HepG2 (cell line): ENCODE data around the gene ZNF816. TPM values are rescaled to one million over a fixed set of nuclear protein-coding genes. Genes with fewer than 3 reads are reported as not detected.
A peak's percentile ranks its signal among the peaks of the same experiment; 100 is the strongest.

Source experiments
- HDAC2 ChIP-seq: sonication (generic); formaldehyde crosslinking; IDR thresholded peaks from 2 replicates; pipeline ENCODE4 v1.4.0; 2020; ENCODE audit warnings: missing genetic modification reagents
- HNF4G ChIP-seq, 2 experiments: sonication (generic) in 1 of 2; formaldehyde crosslinking in 1 of 2; IDR thresholded peaks; 2 replicates each; pipeline versions ENCODE4 v1.4.0 to v1.6.1; 2011 to 2020; ENCODE audit warnings: borderline replicate concordance in 2 of 2, low read depth in 2 of 2, mild to moderate bottlenecking in 2 of 2, low read length in 1 of 2, missing genetic modification reagents in 1 of 2, moderate library complexity in 1 of 2
- HOXA3 ChIP-seq: sonication (generic); formaldehyde crosslinking; IDR thresholded peaks from 2 replicates; pipeline ENCODE4 v1.5.0; 2020; ENCODE audit warnings: missing genetic modification reagents
- IKZF1 ChIP-seq: fragments of 450-650 bp; IDR thresholded peaks from 2 replicates; pipeline ENCODE4 v1.7.1; 2016
- MED1 ChIP-seq: sonication (generic); formaldehyde crosslinking; IDR thresholded peaks from 2 replicates; pipeline ENCODE4 v1.4.0; 2020; ENCODE audit warnings: missing genetic modification reagents
- MIXL1 ChIP-seq: IDR thresholded peaks from 2 replicates; pipeline ENCODE4 v1.6.1; 2016
- PHF20 ChIP-seq: sonication (generic); formaldehyde crosslinking; IDR thresholded peaks from 2 replicates; pipeline ENCODE4 v1.5.0; 2020; ENCODE audit warnings: mild to moderate bottlenecking, missing genetic modification reagents
- POLR2AphosphoS2 ChIP-seq: IDR thresholded peaks from 2 replicates; pipeline ENCODE4 v1.6.1; 2011; ENCODE audit warnings: low read depth, low read length, improper control_type of control experiment
- SRSF9 ChIP-seq: fragments of 200-400 bp; formaldehyde crosslinking; IDR thresholded peaks from 2 replicates; pipeline ENCODE4 v1.6.1; 2018; ENCODE audit warnings: borderline replicate concordance, mild to moderate bottlenecking, low read depth, low read length; ENCODE audit not compliant: insufficient read depth, poor library complexity, severe bottlenecking
- THAP11 ChIP-seq: IDR thresholded peaks from 2 replicates; pipeline ENCODE4 v1.6.1; 2016; ENCODE audit warnings: missing biosample characterization, missing genetic modification reagents
- ZBTB43 ChIP-seq: sonication (generic); formaldehyde crosslinking; conservative IDR thresholded peaks from 2 replicates; pipeline ENCODE4 v1.4.0; 2020; ENCODE audit warnings: missing genetic modification reagents
- ZHX2 ChIP-seq, 2 experiments: sonication (generic) in 1 of 2; formaldehyde crosslinking in 1 of 2; IDR thresholded peaks; 2 replicates each; pipeline versions ENCODE4 v1.6.1 to v1.9.0; 2014 to 2022; ENCODE audit warnings: antibody characterized with exemption in 1 of 2, borderline replicate concordance in 1 of 2, inconsistent platforms in 1 of 2, low read depth in 1 of 2, missing genetic modification reagents in 1 of 2
- ZNF20 ChIP-seq: sonication (generic); formaldehyde crosslinking; IDR thresholded peaks from 2 replicates; pipeline ENCODE4 v1.4.0; 2020; ENCODE audit warnings: mild to moderate bottlenecking, moderate library complexity, missing genetic modification reagents
- ZNF253 ChIP-seq: sonication (generic); formaldehyde crosslinking; IDR thresholded peaks from 2 replicates; pipeline ENCODE4 v1.8.0; 2022; ENCODE audit warnings: mild to moderate bottlenecking, missing genetic modification reagents, borderline replicate concordance
- ZNF263 ChIP-seq: sonication (generic); formaldehyde crosslinking; IDR thresholded peaks from 2 replicates; pipeline ENCODE4 v1.4.0; 2020; ENCODE audit warnings: missing genetic modification reagents
- ZNF776 ChIP-seq: sonication (generic); formaldehyde crosslinking; IDR thresholded peaks from 2 replicates; pipeline ENCODE4 v1.4.0; 2020; ENCODE audit warnings: mild to moderate bottlenecking, missing genetic modification reagents
- ZNF800 ChIP-seq: sonication (generic); formaldehyde crosslinking; IDR thresholded peaks from 2 replicates; pipeline ENCODE4 v1.4.0; 2020; ENCODE audit warnings: missing genetic modification reagents
- polyA plus RNA-seq, 8 experiments: library from polyadenylated mRNA; depleted of rRNA in 3 of 8; stranded (reverse) in 7 of 8; unstranded in 1 of 8; fragments of >200 nt; fragmentation: Illumina TruSeq in 4 of 8; extraction: Trizol in 4 of 8; gene quantifications; 2 replicates each; pipeline versions ENCODE4 v1.2.1 to v1.2.3, GENCODE V29; 2011 to 2016; ENCODE audit warnings: low read depth in 4 of 8, missing spikeins in 1 of 8, mixed read lengths in 1 of 8; ENCODE audit not compliant: insufficient read depth in 1 of 8
- total RNA-seq, 5 experiments: library from RNA; depleted of rRNA; stranded (reverse); fragments of >200 nt; fragmentation: Illumina TruSeq; extraction: Trizol; gene quantifications; 2 replicates each; pipeline ENCODE4 v1.2.3, GENCODE V29; 2016; ENCODE audit warnings: low read depth in 1 of 5

The ZNF816 gene
- total and polyA plus RNA-seq, 2 of the 13 experiments (the other 11 are each of a cell fraction or from before 2014, with no cell fraction given), result 5.2 to 14.1 TPM

- TF ChIP-seq ZNF800 (CRISPR knock-in tag) (no peak), ZNF20 (no peak), POLR2AphosphoS2 (no peak), HDAC2 (CRISPR knock-in tag) (peak; percentile 26; the same call in 1 of the 2 replicates), THAP11 (CRISPR knock-in tag) (peak; percentile 52; the same call in 1 of the 2 replicates), SRSF9 (no peak), ZBTB43 (0 out of 2 replicates have a peak, but pooled peaks have one; percentile 46), HOXA3 (CRISPR knock-in tag) (peak; percentile 59; the same call in 1 of the 2 replicates), ZHX2 (IDR thresholded peaks at IDR 0.05; ENCODE audit: low read depth) (no peak), ZHX2 (CRISPR knock-in tag; IDR thresholded peaks at IDR 0.05; ENCODE audit: borderline replicate concordance) (no peak), ZNF776 (no peak), MED1 (CRISPR knock-in tag) (peak; percentile 49), PHF20 (CRISPR knock-in tag) (peak; percentile 58; the same call in 1 of the 2 replicates), ZNF263 (CRISPR knock-in tag) (peak; percentile 97), IKZF1 (no peak), MIXL1 (CRISPR knock-in tag) (no peak), HNF4G (IDR thresholded peaks at IDR 0.05; ENCODE audit: borderline replicate concordance, low read depth, low read length) (no peak), HNF4G (CRISPR knock-in tag; IDR thresholded peaks at IDR 0.05; ENCODE audit: borderline replicate concordance, low read depth) (no peak), ZNF253 (CRISPR knock-in tag) (no peak)
Observed at GRCh38 chr19:52942386-52943133, 20.1 kb downstream of the ZNF816 start (continued).
